GM18508 (cell line): ENCODE results near the gene RICTOR.
A peak's percentile ranks its signal among the peaks of the same experiment; 100 is the strongest.

ENCODE experiments used
- ATAC-seq: cut with Tn5 transposase; IDR thresholded peaks from one replicate; pipeline ENCODE4 v1.9.1; 2021; ENCODE audit warnings: moderate number of reproducible peaks; ENCODE audit not compliant: insufficient read depth, unreplicated experiment

The RICTOR gene

DNA sequence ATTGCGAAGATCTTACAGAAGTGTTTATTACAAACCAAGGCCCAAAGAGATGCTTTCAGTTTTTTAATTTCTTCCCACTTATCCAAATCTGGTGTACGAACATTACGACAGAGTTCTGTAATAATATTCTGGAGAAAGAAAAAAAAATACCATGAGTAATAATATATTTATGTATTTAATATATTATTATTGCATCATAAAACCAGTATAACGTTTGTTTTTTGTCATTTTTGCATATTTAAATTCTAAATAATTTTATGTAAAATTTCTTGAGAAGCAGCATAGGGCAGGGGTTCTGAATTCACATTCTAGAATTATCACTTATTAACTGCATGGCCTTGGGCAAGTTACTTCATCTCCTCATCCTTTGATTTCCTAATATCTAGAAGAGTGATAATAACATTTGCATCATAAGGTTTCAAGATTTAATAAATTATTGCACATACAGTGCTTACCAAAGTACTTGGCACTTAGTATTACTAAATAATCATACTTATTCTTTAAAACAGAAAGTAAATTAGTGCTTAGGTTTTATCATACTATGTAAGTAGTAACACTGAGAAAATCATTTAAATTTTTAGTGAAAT lies 120.7 kb downstream of the RICTOR start:
- no peak for ATAC-seq

DNA sequence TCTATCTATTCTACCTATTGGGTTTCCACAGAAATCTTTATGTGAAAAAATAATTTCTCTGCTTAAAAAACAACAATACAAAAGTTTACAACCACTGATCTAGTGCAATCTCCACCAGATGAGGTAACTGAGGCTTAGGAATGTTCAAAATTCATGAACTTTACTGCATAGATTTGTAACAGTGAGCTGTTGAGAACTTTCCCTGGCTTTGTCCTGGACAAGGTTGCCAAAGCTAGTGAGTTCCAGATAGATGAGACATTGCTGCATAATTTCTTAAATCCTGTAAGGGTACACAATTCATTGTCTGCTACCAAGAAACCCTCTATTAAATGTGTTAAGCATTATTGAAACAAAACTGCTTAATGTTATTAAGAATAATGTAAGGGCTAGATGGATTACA lies 125.7 kb downstream of the RICTOR start:
- ATAC-seq: no peak

DNA sequence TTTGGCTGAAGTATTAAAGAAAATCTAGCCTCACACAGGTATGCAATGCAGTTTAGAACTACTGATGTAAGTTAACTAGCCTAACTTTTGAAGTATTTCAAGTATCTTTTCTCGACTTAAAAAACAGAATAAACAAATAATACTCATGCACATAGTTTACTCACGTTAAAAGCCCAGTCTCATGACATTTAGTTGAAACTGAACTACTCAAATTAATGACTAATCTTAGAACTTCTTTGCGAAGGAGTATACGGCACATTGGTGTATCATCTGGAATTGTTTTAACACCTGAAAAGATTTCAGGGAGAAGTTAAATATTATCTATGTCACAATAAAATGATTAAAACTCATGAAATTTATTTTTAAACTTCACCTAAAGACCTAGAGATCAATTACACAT lies 129.9 kb downstream of the RICTOR start:
- ATAC-seq: no peak

DNA sequence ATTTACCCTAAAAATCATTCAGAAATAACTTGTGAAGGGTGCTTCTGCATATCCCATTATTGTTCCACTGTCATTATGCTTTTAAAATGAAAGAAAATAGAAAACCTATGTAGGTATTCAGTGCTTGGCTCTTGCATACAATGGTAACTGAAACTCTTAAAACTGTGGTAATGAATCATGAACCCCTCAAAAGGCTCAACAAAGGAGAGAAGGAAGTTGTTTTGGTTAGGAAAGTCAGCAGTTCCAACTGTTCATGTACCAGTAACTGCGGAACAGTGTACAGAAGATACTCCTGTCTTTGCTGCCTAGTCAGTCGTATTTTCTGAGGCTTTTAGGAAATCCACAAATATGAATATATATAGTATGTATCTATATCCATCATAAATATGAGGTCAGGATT lies 132.3 kb downstream of the RICTOR start:
- ATAC-seq: no peak

DNA sequence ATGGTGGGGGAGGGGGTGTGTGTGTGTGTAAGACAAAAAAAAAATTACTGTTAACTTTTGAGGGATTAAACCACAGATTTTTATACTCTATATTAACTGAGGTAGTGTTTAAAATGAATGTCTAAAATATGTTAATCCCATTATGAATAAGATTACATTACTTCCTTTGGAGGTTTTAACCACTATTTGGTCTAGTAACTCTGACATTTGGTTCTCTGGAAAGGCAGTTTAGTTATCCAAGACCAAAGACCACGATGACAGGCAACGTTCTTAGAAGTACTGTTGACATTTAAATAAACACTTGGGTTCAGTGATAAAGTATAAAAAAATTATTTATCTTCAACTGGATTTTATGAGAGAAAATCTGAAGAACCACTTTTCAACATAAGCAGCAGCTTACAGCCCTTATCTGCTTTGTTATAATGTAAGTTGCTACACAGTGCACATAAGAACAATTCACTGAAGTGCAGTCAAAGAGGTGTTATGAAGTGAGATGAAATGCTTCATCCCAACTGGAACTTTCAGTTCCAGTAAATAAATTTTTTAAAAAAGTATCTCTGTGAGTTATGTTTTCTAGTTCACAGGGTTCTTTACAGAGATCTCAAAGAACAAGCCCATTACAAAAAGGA lies 133.9 kb downstream of the RICTOR start:
- no peak for ATAC-seq

DNA sequence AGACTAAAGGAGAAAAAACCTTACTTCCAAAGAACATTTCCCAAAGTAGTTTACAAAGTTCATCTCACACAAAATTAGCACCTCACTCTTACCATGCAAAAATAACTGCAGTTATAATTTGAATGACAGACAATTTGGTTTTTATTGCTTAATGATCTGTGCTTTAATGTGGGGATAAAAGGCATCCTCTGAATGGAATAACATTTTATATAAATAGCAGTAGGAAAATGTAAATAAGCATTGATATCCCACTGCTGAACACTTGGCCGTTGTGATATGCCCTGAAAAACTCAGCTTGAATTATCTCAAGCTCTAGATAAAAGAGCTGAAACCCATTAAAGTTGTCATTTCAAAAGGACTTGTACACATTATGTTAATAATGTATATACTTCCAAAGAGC lies 135.2 kb downstream of the RICTOR start:
- no peak for ATAC-seq

DNA sequence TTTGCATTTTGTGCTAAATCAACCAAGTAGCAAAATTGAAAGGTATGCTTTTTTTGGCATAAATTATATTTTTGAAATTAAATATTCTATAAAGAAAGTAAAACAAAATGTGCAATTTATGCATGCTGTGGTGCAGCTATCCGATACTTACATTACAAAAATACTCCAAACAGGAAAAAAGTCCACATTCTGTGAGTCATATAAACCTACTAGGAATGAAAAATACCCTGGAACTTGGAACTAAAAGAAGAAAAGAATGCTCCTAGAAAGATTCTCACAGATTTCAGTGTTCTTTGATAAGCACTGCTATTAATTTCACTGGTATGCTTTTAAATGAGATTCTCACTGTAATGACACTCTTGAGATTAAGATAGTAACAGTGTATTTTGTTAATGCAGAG lies 135.8 kb downstream of the RICTOR start:
- no peak for ATAC-seq

DNA sequence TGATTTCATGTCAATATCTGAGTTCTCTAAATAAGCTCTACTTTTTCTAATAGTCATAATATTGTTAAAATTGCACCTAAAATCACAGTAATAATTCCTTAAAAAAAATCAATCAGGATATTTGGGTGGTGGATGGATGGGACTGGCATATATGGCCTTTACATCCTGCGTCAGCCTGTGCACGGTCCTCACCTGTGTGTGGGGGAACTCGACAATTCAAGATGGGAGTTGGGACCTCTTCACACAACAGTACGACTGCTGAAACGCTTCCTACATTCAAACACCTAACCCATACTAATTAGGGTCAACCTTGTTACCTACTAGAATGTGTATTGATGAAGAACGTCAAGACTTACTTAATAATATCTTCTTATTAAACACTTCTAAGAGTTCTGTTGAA lies 137.9 kb downstream of the RICTOR start:
- ATAC-seq: no peak

DNA sequence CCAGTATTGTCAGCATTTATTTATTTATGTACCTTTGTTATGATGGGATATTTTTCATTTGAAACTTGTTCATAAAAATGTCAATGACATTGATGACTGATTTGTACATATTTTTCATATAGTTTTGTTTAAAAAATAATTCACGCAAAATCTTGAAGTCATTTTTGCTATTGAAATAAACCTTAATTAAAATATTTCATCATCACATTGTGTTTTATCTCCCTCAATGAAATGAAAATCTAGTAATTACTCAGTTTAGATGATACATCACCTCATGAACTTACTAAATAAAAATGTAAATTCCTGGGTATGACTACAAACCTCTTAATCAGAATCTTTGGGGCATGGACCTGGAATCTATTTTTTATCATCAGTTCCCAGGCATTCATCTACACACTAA lies 138.8 kb downstream of the RICTOR start:
- ATAC-seq: no peak

DNA sequence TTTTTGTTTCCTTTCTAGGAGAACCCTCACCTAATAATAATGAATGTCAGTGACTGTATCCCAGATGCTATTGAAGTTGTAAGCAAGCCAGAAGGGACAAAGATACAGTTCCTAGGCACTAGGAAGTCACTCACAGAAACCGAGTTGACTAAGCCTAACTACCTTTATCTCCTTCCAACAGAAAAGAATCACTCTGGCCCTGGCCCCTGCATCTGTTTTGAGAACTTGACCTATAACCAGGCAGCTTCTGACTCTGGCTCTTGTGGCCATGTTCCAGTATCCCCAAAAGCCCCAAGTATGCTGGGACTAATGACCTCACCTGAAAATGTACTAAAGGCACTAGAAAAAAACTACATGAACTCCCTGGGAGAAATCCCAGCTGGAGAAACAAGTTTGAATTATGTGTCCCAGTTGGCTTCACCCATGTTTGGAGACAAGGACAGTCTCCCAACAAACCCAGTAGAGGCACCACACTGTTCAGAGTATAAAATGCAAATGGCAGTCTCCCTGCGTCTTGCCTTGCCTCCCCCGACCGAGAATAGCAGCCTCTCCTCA lies 141.3 kb downstream of the RICTOR start:
- ATAC-seq: no peak

DNA sequence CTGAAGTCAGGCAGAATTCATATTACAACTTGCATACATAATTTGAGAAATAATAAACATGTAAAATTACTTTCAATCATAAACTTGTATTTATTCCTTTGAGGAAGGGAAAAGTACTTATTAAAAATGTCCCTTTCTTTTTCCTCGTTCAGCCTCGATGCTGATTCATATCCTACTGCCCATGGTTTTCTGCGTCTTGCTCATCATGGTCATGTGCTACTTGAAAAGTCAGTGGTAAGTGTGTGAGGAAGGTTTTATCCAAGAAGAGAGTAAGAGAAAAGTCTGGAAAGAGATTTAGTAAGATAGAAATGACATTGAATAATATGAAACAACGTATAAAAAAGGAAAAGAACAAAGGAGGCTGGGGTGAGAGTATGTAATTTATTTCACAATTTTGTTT lies 142.5 kb downstream of the RICTOR start:
- ATAC-seq: no peak

DNA sequence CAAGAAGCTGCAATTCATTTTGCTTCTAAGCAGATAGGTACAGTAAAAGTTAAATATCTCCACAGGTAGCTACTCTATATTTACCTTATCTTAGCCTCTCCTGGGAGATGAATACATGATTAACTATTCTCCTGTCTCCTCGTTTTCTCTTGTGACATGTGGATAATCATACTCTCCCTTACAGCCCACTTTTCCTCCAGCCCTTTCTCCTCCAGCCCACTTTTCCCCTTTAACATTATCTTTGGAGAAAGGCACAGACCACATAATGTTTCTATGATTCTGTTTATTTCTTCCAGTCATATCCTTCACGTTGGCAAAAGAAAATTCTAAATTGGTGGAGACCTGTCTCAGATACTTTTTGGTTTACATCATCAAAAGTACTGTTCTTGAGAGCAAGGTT lies 144.4 kb downstream of the RICTOR start:
- no peak for ATAC-seq

DNA sequence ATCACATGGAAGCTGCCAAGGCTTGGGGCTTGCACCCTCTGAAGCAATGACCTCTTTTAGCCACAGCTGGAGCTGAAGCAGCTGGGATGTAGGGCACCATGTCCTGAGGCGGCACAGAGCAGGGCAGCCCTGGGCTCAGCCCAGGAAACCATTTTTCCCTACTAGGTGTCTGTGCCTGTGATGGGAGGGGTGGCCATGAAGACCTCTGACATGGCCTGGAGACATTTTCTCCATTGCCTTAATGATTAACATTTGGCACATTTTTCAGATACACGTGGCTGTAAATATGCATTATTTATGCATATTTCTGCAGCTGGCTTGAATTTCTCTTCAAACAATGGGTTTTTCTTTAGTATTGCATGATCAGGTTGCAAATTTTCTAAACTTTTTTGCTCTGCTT lies 146.7 kb downstream of the RICTOR start:
- ATAC-seq: no peak

DNA sequence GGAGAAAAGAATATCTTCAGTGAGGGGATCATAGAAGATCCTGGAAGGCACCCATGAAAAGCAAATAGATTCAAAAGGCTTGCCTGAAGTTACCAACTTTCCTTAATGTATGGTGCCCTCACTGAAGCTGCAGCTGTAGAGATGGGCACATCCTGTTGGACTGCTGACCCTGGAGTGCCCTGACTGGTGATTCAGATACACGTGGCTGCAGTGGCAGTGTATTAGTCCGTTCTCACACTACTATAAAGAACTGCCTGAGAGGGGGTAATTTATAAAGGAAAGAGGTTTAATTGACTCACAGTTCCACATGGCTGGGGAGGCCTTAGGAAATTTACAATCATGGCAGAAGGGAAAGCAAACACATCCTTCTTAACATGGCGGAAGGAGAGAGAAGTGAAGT lies 148.1 kb downstream of the RICTOR start:
- ATAC-seq: no peak

DNA sequence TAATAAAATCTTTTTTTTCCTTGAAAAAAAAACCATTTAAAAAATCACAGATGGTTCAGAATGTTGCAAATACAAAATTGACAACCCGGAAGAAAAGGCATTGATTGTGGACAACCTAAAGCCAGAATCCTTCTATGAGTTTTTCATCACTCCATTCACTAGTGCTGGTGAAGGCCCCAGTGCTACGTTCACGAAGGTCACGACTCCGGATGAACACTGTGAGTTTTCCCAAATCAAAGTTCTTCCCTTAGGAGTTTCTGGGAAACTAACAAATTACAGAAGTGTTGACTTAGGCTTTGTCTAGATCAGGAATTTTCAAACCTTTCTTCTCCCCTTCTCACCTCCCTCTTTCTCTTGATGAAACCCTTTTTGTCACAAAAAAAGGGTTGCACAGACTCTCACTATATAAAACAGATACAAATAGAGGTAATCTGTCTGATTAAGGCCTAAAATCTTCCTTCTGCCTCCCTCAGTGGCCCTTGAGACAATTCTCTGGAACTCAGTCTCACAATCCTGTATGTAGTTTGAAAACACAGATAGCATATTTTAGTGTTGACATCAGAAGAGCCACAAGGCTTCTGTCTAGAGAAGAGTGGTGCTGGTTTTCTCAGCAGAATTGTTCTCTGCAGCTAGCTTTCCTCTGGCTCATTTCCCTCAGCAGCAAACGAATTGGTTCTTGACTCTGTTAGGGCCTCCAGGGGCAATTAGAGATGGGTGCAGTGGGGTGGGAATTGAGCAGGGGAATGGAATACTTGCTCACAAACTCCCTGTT lies 148.9 kb downstream of the RICTOR start:
- ATAC-seq: no peak

DNA sequence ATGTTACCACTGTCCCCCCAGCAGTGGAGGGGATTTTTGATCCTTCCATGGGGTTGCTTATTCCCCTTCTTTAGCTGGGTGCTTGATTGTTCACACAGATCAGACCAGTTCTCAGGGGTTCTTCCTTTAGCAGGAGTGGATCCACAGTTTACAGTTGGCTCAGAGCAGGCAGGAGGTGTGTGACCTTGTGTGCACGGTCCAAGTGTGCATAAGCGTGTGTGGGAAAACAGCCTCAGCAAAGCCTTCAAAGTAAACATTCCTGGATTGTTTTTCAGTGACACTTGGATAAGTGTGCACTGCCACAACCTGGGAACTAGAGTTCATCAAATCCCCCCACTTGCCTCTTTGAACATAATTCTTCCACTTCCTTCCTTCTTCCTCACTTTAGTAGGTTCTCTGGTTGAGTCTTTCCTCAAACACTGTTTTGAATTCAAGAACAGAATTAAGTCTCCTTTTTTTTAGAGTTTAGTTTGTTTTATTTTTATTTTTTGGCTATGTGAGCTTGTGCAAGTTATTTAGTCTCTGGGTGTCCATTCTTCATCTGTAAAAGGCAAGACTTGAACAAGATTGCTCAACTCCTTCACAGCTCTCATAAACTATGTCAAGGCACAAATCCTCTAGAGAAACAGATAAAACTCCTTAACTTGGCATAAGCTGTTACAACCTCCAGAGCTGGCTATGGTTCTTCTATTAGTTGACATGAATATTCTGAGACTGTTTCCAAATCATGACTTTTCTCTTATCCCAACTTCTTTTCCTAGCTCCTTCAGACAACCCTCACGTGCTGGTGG lies 150.3 kb downstream of the RICTOR start:
- no peak for ATAC-seq

DNA sequence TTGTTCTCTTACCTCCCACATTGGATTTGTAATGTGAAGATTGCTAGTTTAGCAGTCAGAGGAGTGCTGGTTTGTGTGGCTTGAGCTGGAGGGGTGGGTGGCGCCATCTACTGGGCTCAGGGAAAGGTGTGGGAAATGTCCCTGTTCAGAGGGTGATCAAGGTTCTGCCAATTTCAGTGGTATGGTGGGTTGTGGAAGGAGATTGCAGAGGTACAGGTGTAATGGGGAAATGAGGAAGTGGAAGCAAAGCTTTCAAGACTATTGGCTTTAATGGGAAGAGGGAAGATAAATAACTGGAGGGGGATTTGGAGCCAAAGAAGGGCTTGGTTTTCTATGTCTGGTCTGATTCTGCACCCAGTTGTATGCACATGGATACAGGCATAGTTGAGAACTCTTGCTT lies 152.0 kb downstream of the RICTOR start:
- ATAC-seq: peak; percentile 58

DNA sequence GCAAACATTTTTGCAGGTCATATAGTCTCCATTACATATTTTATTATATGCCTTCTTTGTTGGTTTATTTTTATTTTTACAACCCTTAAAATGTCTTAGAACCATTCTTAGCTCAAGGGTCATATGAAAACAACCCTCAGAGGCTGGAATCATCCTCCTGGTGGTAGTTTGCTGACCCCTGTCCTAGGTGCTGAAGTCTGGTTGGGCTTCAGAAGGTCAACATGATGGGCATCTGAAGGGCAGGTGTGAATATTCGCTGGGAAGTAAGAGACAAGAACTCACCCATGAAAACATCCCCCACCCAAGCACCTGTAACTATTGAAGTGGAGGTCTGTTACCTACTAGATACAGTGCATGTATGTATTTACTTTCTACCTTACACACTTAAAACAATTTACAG lies 153.0 kb downstream of the RICTOR start:
- ATAC-seq: no peak

DNA sequence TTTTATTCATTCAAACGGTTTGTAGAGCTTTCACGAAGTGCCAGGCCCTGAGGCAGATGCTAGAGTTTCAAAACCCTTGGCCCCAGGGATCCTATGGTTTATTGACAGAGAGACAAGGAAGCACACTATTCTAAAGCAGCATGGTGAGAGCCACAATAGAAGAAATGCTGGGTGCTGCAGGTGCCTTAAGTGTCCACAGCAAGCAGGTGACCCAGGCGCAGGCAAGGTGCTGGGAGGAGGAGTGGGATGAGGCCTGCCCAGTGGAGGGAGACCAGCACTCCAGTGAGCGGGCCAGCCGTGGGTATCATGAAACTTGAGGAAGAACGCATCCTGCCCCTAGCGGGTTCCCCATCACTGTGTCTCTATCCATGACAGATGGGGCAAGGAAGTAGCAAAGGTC lies 157.4 kb downstream of the RICTOR start:
- ATAC-seq: no peak

DNA sequence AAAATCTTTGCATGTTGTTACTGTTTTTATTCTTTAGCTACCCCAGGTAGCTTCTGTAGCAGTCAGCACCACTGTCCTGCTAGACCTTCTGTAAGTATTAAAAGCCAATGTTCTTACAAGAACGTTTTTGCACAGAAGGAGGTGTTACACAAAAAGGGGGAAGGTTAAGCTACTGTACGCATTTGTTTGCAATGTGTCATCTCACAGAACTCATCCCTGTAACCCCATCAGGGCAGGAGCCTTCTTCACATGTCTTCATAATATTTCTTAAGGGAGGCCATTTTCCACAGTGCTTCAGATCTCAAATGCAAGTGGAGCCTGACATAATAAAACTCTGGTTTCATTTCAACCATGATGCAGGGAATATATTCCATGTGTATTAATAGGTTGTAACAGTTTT lies 160.5 kb downstream of the RICTOR start:
- ATAC-seq: no peak

DNA sequence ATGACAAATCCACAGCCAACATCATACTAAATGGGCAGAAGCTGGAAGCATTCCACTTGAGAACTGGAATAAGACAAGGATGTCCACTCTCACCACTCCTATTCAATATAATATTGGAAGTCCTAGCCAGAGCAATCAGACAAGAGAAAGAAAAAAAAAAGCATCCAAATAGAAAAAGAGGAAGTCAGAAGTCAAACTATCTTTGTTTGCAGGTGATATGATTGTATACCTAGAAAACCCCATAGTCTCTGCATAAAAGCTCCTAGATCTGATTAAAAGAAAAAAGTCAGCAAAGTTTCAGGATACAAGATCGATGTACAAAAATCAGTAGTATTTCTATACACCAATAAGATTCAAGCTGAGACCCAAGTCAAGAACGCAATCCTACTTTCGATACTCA lies 162.3 kb downstream of the RICTOR start:
- ATAC-seq: no peak
